Stimulated activated CD4-positive, alpha-beta T cell treated with anti-CD3 and anti-CD28 coated beads, TNF-alpha, amount 100 ng/mL, for 48 hours (primary cell): ENCODE data around the gene ZIC1.

Experiments used
- DNase-seq, 3 donors: peaks; one replicate each; pipeline ENCODE4 v3.0.0-alpha.2; 2020; ENCODE audit warnings: low read depth in 3 of 3

Gene ZIC1

DNA sequence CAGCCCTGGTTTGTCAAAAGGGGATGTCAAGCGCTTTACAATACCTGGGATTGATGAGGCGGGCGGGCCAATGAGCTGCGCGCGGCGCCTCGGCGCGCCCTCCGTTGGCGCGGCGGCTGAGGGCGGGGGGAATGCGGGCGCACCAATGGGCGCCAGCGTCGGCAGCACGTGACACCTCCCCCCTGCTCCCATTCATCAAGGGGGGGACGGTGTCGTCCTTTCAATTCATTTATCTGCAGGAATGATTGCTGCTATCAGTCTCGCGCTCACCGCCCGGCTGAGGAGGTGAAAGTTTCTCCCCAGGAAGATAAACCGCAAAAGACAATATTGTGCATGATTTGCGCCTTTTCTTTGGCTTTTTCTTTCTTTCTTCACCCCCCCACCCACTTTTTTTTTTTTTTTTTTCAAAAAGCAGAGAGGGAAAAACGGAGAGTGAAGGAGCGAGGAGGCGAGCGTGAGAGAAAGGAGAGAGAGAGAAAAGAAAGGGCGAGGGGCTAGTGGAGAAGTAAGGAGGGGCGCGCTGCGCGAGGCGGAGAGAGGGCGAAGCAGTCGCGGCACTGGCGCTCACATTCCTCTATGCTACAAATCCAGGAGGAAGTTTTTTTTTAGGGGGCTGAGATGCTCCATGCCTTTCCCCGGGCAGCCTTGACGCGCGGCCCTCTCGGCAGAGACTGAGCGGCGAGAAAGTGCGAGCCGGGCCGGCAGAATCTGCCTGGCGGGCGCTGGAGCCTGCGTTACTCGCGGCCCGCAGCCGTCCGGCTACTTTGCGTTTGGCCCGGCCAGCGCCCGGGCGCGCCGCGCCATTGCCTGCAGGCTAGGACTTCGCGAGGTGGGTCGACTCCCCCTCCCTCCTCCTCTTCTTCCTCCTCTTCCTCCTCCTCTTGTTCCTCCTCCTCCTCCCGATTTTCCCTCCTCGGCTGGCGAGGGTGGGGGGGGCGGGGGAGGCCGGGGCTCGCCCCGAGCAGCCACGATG is at the start of gene ZIC1:
Gene ZIC1, plus strand, starts transcription at position 223 of the 973 bp plus-strand sequence. Its CDS starts 748 bp downstream, at position 971.
- DNase-seq: no peak

DNA sequence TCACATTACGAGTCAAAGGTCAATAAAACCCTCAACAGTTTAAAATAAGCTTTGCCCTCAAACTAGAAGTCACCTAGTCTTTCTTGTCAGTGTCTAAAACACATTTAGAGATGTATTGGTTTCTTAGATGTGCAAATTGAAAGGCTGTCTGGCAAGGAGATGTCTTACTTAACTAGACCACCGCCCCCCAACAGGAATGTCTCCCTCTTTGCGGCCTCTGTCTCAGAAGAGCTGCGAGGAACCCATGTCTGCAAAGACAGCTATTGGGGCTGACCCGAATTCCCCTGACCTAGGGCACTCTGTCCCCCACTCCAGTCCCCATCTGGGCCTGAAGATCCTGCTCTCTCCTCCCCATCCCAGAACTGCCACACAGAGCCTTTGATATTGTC is 49.1 kb upstream of the ZIC1 start:
- DNase-seq: no peak

DNA sequence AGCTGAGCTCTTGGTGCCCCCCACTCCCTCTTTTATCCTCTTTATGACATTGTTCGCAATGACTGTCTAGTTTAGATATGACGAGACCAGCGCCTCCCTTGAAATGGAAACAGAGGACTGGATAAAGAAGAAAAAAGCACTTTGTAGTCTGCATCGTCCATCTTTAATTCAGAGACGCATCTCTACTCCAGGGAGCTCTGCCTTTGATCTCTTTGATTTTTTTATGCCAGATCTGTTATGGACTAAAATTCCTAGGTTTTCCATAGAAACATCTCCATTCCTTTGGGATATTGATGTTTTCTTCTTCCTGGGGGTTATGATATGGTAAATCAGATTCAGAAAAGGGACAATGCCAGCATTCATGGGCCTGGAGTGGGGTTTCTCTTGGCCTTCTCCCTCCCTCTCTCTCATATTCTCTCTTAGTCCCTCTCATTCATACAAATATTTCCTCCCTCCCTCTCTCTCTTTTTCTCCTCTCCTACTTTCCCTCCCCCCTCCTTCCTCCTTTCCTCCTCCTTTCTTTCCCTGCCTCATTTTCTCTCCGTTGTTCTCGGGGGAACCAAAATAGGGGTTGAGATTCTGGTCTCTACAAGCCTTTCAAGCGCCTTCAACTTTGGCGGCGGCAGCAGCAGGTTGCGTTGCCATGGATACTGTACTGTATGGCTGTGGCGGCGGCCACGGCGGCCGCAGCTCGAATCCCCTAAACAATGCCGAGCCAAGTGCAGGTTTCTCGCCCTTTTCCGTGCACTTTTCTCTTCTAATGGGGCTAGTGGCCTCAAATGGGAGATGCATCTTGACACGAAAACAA is 48.3 kb upstream of the ZIC1 start:
- DNase-seq: no peak

DNA sequence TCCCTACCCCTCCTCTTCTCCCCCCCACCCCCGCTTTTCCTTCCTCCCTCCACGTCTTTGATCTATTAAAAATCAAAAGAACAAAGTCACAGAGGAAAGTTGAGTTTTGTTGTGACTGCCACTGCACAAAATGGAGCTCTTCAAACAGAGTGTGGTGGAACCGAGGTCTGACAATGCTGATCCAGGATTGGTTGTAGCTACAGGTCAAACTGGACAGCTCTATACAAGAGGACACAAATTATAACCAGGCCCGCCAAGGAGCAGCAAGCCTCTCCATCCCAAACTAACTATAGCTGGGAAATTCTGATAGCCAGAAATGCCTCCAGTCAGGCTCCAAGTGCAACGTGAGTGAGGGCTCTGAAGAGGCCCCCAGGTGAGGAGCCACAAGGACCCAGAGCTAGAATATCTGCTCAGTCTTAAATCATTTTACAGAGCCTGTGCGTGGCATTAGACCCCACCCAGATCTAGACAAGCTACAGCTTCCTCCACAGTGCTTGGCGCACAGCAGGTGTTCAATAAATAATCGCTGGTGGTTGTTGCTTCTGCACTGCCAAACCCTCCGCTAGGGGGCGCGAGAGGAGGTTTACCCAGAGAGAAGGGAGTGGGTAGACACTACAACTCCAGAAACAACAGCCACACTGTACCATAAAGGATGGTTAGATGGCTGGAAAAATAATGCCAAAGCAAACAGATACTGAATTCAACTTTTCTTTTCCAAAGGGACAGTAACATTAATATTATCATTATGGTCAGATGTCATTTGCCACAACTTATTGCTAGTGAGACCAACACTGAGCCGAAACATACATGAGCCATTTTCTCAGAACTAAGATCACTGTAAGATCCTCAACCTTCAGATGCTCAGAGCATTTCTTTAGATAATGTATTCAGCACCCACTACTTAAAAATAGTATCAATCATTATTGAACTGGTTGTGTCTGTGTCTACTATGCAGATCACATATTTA is 47.4 kb upstream of the ZIC1 start:
- DNase-seq: peak; percentile 15 to 24 (median 16)

DNA sequence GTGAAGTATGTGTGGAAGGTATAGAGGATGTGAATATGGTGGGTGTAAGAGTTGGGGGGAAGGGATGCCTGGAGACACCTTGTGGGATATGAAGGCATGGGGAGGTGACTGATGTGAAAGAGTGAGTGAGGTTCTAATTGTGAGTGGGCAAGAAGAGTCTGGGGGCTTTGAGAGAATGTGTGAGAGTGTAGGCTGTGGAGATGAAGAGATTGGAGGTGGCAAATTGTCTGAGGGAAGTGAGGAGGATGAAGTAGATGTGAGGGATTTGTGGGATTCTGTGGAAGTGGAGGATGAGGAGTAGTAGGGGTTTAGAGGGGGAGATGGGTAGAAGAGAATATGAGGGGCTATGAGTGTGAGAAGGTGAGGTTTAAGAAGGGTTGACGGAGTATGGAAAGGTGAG is 44.4 kb upstream of the ZIC1 start:
- DNase-seq: no peak

DNA sequence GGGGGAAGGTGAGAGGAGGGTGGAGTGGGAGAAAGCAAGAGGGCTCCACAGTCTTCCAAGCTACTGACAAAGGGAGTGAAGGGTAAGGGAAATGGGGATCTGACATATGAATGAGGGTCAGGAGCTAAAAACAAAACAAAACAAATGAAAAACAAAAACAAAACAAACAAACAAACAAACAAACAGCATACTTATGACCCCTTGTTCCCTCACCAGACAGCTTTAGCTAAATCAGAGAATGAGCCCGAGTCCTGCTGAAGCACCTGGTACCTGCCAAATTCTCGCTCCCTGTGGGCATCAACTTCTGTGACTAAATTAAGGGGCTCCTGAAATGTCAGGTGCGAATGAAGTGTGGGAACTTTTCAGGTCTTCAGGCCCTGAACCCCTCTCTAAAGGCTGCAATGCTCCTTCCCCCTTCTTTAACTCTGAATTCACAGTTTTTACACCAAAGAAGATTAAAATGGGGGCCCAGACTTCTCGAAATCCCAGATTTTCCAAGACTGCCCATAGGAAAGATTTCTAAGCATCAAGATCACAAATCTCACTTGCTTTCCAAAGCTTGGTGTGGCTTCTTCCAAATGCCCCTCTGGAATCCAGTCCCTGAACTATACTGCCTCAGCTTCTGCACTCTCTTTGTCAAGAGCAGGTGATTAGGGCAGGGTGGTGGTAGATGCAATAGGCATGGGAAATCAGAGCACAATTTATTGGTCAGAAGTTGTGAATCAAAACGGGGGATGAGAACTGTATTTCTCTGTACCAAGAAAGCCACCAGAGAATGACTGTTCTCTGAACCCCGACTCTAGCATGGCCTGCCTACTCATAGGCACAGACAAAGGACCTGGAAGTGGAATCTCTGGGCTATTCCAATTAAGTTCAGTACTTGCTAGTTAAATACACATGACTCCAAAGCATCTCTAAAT is 43.7 kb upstream of the ZIC1 start:
- no peak for DNase-seq

DNA sequence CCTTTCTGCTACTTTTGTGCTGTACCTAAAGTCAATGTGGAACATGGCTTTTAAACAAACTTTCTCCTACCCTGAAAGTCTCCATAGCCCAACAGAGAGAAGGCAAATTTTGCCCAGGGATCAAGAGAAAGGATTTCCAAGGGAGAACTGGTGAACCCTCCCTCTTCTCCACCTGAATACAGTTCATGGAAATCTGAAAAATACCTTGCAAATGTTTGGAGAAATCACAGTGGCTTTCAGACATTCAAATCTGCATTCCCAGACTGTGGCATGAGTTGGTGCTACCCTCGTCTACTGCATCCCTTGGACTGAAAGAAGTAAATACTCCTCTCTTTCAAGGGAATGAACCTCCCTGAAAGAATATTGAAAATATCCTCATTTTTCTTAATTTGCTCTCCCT is 41.5 kb upstream of the ZIC1 start:
- DNase-seq: no peak

DNA sequence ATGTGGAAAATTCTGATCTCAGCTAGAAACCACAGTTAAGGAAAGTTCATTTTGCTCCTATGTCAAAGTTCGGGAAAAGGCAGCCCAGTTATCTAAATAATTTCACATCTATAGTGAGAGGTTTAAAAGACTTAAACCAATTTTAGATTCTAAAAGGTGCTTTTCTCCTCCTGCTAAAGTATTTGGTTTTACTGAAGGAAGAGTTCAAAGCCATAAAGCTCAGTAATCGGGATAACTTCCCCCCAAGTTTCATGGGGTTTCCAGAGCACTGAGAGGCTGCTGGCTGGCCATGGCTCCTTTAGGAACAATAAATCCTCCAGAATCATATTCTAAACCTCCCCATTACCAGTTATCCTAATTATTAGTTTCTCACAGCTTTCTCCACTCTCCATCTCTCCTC is 41.0 kb upstream of the ZIC1 start:
- DNase-seq: no peak

DNA sequence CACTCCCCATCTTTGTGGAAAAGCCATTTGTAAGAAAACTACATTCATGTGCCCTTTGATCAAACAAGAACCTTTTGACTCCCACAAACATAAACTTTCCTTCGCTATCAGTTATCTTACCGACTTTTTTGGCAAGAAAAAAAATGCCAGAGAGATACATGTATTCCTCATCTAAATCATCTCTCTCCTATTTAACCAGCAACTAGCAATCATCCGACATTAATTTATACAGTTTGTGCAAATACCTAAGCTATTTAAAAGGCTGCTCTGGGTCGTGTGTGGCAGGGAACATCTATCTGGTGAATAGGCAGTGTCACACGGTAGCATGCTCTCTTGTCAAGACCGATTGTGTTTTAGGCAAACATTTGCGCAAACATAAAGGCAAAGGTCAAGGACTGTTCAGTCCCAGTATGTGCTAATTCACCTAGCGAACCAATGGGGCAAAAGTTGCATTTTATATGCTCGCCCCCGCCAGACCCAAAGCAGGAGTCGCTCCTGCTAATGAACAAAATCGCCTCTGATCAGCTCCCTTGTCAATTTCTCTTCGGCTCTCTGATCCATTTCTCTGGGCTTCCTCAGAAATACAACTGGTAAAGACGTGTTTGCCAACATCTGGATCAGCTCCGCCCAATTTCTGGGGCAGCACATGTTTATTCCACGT is 40.5 kb upstream of the ZIC1 start:
- no peak for DNase-seq

DNA sequence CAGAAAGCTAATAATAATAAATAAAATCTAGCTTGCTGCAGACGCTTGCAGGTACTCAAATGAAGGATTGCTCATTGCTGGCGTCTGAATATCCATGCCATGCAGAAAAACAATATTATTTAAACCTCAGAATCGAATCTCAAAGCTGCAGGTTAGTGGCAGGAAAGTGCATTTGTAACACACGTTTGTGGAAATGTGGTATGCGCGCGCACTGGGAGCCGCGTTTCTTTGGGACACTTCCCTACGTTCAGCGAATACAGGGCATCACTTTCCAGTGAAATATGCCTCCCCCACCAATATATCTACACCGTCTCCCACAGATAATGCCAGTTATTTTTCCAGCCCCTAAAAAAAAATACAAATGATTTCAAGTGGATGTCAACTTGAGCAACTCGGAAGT is 39.9 kb upstream of the ZIC1 start:
- no peak for DNase-seq

DNA sequence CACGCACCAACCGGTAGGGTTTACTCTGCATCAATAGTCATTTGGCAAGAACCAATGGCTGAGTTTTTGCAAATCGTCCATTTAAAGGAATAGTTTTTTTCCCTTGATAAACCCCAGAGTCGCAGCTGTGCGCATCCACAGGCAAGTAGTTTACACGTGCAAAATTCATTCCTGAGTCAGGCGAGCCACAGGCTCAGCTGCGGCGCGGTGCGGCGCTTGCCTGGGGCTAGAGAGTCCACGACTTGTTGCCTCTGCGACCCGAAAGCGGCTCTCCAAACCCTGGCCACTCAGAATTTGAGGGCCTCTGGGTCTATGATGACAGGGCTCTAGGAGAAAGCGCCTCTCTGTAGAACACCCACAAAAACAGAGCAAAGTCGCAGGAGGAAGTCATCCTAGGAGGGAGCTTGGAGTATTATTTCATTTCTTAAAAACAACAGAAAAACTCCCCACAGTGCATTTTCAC is 39.5 kb upstream of the ZIC1 start:
- no peak for DNase-seq

DNA sequence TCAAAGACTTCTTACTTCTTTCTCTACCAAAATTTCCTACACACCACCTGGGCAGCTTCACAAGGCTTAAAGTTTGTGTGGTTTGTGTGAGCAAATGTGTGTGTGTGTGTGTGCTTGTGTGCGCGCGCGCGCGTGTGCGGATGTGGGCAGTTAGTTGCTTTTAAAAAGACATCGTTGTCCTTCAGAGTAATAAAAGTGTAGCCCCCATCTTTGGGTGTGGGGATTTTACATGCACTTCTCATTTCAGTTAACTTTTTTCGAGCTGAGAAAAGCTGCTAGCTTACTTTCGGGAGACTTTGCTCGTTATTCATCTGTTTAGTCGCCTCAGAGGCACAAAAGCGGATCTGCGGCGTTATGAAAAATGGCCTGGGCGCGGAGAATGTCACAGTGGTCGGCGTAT is 38.8 kb upstream of the ZIC1 start:
- DNase-seq: no peak

DNA sequence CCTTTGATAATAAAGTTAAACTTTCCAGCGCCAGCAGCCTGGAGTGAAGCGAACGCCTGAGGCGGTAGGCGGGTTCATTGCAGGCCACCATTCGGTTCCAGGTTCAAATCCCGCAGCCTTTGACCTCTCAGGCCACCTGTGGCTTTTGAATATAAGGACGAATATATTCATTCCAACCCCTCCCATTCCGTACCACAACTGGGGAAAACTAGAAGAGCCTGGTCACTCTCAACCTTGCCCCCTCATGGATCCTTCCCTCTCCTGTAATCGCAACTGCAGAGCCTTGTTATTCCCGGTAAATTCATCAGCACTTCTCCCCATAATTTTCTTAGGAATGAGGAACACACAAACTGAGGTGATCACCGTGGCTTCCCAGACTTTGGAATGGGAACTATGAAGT is 38.0 kb upstream of the ZIC1 start:
- no peak for DNase-seq

DNA sequence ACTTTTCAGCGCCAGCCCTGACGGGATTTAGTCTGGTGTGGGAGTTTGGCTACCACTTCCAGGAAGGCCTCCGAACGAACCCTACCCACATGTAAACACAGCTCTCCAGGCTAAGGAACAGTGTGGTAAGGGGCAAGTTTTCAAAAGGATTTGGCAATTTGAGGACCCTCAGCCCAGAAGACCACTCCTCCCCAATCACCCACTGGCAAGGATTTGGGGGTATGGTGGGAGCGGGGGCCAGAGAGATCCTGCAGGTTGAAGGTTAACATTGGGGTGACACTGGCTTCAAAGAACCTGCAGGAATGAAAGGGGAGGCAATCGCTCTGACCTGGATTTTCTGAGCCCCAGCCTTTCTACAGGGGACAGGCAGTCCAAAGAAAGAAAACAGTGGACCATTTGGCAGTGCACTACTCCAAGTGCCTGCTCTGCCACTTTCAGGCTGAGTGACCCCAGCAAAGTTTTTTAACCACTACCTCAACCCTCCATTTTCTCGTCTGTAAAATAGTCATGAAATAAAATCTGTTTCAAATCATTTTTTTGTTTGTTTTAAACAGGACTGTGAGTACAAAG is 37.3 kb upstream of the ZIC1 start:
- DNase-seq: no peak

DNA sequence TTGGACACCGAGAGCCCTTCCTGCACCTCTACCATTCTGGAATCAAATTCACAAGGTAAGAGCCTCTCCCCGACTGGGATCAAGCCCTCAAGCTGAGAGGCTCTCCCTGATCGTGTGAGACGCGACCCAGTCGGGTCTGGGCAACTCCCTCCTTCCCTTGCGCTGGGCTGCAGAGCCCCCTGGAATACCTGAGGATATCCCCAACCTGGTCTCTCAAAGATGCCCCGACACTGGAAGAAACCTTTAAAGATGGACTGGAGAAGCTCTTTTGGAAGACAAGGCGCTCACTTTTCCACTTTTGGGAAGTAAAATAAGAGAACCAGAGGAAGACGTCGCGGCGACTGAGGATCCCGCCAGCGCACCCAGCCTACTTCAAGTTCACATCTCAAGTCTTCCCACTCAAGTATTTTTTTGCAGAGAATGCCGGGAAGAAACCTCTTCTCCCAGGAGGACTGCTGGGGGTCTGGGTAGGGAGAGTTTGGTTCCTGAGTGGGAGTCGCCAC is 36.6 kb upstream of the ZIC1 start:
- no peak for DNase-seq

DNA sequence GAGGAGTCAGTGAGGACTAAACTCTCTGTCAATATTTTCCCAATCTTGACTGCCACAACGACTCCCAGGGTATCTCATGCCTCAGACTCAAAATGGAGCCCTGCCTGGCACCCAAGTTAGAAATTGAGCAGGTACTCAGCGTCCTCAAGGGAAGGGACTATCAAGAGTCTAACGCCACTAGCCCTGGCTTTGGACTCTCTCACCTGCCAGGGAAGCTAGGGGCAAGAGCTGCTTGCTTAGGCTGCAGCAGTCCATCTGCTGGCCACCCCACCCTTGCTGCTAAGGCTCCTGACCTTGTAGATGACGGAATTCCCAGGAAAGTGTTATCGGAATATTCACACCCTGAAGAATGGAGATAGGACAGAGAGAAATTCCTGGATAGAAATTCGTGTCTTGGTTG is 35.9 kb upstream of the ZIC1 start:
- DNase-seq: no peak

DNA sequence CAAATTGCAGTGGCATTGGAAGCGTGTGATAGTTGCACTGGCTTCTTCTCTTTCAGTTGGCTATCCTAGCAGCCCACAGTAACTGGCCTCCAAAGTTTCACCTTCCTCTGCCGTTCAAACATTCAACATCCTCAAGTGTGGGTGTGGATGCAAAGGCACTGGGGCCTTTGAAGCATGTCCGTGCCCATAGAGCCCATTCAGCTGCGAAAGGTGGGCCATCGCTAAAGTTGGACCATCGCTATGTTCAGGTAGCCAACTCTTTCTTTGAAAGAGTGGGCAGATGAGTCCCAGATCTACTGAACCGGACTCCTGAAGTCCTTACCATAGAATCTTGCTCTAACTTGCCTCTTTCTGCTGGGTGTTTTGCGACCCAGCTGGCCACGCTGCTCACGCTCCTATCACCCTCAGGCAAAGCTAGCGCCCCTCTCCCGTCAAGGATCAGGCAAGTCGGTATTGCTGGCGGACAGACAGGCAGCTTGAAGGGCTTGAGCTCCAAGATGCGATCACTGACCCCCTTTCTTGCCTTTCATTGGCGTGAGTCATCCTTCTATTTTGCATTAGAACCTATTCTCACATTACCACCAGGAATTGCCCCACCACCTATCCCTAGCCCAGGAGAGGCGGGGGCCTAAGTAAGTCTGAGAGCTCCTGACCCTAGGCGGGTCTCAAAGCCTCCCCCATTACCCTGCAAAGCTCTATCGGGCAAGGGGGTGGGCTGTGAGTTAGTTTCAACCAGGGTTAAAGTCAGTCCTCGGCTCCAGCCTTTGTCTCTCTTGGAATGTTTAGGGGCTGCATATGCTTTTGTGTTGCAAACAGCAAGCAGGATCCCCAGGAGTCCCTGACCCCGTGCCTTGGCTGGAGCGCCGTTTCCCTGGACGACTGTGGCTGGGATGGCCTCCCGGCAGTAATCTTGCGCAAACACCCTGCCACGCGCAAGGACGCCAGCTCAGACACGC is 31.5 kb upstream of the ZIC1 start:
- DNase-seq: no peak

DNA sequence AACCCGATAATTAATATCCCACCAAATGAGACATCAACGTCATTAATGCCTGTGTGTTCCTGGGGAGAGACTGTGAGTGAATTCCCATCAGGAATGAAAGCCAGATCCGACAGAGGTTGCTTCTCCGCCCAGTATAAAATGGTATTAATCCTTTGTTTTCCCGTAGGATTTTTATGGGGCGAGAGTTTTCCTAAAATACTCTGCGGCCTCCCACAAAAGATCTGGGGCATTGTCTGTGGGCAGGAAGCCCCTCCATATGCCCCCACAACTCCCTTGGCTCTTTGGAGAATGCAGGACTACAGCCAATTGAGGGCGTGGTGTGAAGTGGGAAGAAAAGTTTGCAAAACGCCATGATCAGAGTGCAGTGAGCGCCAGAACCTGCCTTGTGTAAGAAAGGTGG is 29.5 kb upstream of the ZIC1 start:
- no peak for DNase-seq
